ENCODE data around the gene SH3RF3.
A peak's percentile ranks its signal among the peaks of the same experiment; 100 is the strongest.

The SH3RF3 gene

GRCh38 chr2:109209941-109210340 is 80.9 kb downstream of the SH3RF3 start:
- no peak for DNase-seq (ENCODE audit: low read depth in 1 of 2, low spot score in 1 of 2)
- in situ Hi-C loops (cut with HindIII; ENCODE audit: low pct_unique_long_range_greater_than_20kb, low sequenced_read_pairs): no loop called here
- TF ChIP-seq JUND (IDR thresholded peaks at IDR 0.05; ENCODE audit: low read depth): no peak

- DNase-seq (ENCODE audit: low read depth in 1 of 2, low spot score in 1 of 2): no peak
- in situ Hi-C loops (cut with HindIII; ENCODE audit: low pct_unique_long_range_greater_than_20kb, low sequenced_read_pairs): no loop called here
- TF ChIP-seq JUND (IDR thresholded peaks at IDR 0.05; ENCODE audit: low read depth): no peak
Observed at GRCh38 chr2:109210431-109211200, 81.6 kb downstream of the SH3RF3 start.

GRCh38 chr2:109211315-109211714 is 82.3 kb downstream of the SH3RF3 start:
- no peak for TF ChIP-seq JUND (IDR thresholded peaks at IDR 0.05; ENCODE audit: low read depth)
- in situ Hi-C loops (cut with HindIII; ENCODE audit: low pct_unique_long_range_greater_than_20kb, low sequenced_read_pairs): no loop called here
- DNase-seq (ENCODE audit: low read depth in 1 of 2, low spot score in 1 of 2): no peak

- TF ChIP-seq JUND (IDR thresholded peaks at IDR 0.05; ENCODE audit: low read depth): no peak
- DNase-seq (ENCODE audit: low read depth in 1 of 2, low spot score in 1 of 2): no peak
- in situ Hi-C loops (cut with HindIII; ENCODE audit: low pct_unique_long_range_greater_than_20kb, low sequenced_read_pairs): no loop called here
Observed at GRCh38 chr2:109212836-109213563, 84.0 kb downstream of the SH3RF3 start.

GRCh38 chr2:109213646-109214433 is 84.8 kb downstream of the SH3RF3 start:
- DNase-seq (ENCODE audit: low read depth in 1 of 2, low spot score in 1 of 2): peak in 1 of 2 experiments; percentile 35
- TF ChIP-seq JUND (IDR thresholded peaks at IDR 0.05; ENCODE audit: low read depth): no peak
- in situ Hi-C loops (cut with HindIII; ENCODE audit: low pct_unique_long_range_greater_than_20kb, low sequenced_read_pairs): no loop called here

GRCh38 chr2:109214651-109215371 is 85.8 kb downstream of the SH3RF3 start:
- DNase-seq (ENCODE audit: low read depth in 1 of 2, low spot score in 1 of 2): no peak
- in situ Hi-C loops (cut with HindIII; ENCODE audit: low pct_unique_long_range_greater_than_20kb, low sequenced_read_pairs): no loop called here
- TF ChIP-seq JUND (IDR thresholded peaks at IDR 0.05; ENCODE audit: low read depth): no peak

- TF ChIP-seq JUND (IDR thresholded peaks at IDR 0.05; ENCODE audit: low read depth): no peak
- in situ Hi-C loops (cut with HindIII; ENCODE audit: low pct_unique_long_range_greater_than_20kb, low sequenced_read_pairs): no loop called here
- DNase-seq (ENCODE audit: low read depth in 1 of 2, low spot score in 1 of 2): no peak
Observed at GRCh38 chr2:109215866-109216265, 86.9 kb downstream of the SH3RF3 start.

- DNase-seq (ENCODE audit: low read depth in 1 of 2, low spot score in 1 of 2): no peak
- no peak for TF ChIP-seq JUND (IDR thresholded peaks at IDR 0.05; ENCODE audit: low read depth)
- in situ Hi-C loops (cut with HindIII; ENCODE audit: low pct_unique_long_range_greater_than_20kb, low sequenced_read_pairs): no loop called here
Observed at GRCh38 chr2:109216332-109216731, 87.3 kb downstream of the SH3RF3 start.

GRCh38 chr2:109217362-109218086 is 88.5 kb downstream of the SH3RF3 start:
- in situ Hi-C loops (cut with HindIII; ENCODE audit: low pct_unique_long_range_greater_than_20kb, low sequenced_read_pairs): no loop called here
- no peak for DNase-seq (ENCODE audit: low read depth in 1 of 2, low spot score in 1 of 2)
- no peak for TF ChIP-seq JUND (IDR thresholded peaks at IDR 0.05; ENCODE audit: low read depth)

GRCh38 chr2:109218087-109218791 is 89.2 kb downstream of the SH3RF3 start:
- DNase-seq (ENCODE audit: low read depth in 1 of 2, low spot score in 1 of 2): no peak
- in situ Hi-C loops (cut with HindIII; ENCODE audit: low pct_unique_long_range_greater_than_20kb, low sequenced_read_pairs): no loop called here
- TF ChIP-seq JUND (IDR thresholded peaks at IDR 0.05; ENCODE audit: low read depth): no peak

- TF ChIP-seq JUND (IDR thresholded peaks at IDR 0.05; ENCODE audit: low read depth): no peak
- in situ Hi-C loops (cut with HindIII; ENCODE audit: low pct_unique_long_range_greater_than_20kb, low sequenced_read_pairs): no loop called here
- no peak for DNase-seq (ENCODE audit: low read depth in 1 of 2, low spot score in 1 of 2)
Observed at GRCh38 chr2:109218792-109219126, 89.8 kb downstream of the SH3RF3 start.
